RWPE1 (cell line): Measurements from ENCODE around the gene SYNGR3.

Experiments used
- CTCF ChIA-PET: fragments of 350-600 bp; sonication (Branson Sonifier 250); formaldehyde crosslinking; extraction: SDS; loops from one replicate; lab custom pipeline; 2021; lab: Yijun Ruan, JAX
- POLR2A ChIA-PET: fragments of 400-600 bp; formaldehyde crosslinking; extraction: SDS; loops from one replicate; lab custom pipeline; 2020; ENCODE audit warnings: antibody characterized with exemption; ENCODE audit not compliant: low non-redundant PET; lab: Yijun Ruan, JAX
- DNase-seq: peaks from one replicate; pipeline ENCODE4 v3.0.0; 2012; ENCODE audit warnings: low spot score
- H3K27ac ChIP-seq: fragments of 450-650 bp; 2 replicates; pipeline ENCODE4 v1.5.1; 2017
- TF ChIP-seq, protein P1 (sequence below): fragments of 450-650 bp; conservative IDR thresholded peaks from 2 replicates; pipeline ENCODE4 v1.5.1; 2017; ENCODE audit warnings: low read depth, mild to moderate bottlenecking

SYNGR3 gene

DNA sequence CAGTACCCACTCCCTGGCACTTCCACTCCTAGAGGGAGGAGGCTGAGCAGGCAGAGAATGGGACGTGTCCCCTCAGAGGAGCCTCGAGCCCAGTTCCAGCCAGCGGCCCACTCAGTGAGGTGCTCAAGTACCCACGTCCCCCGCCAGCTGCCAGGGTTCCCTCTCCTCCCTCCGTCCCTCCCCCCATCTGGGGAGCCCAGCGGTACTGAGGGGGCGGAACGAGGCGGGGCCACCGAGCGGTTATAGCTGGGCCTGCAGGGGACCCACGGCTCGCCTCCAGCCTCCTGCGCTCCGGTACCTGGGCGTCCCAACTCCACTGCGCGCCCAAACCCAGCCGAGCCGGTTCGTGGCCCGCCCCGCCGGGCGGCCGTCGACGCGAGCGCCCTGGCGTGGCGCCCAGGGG is 29.7 kb downstream of the SYNGR3 start, which contains the start of gene NPW:
TSS of gene NPW (plus strand) at position 268 of the 403 bp plus-strand sequence.
- CTCF ChIA-PET, result interaction anchor here (0.6 to 1.0 kb wide), 2 partner anchors 52 to 168 kb away, joined by 3 read pairs; no protein-coding TSS in a partner anchor

DNA sequence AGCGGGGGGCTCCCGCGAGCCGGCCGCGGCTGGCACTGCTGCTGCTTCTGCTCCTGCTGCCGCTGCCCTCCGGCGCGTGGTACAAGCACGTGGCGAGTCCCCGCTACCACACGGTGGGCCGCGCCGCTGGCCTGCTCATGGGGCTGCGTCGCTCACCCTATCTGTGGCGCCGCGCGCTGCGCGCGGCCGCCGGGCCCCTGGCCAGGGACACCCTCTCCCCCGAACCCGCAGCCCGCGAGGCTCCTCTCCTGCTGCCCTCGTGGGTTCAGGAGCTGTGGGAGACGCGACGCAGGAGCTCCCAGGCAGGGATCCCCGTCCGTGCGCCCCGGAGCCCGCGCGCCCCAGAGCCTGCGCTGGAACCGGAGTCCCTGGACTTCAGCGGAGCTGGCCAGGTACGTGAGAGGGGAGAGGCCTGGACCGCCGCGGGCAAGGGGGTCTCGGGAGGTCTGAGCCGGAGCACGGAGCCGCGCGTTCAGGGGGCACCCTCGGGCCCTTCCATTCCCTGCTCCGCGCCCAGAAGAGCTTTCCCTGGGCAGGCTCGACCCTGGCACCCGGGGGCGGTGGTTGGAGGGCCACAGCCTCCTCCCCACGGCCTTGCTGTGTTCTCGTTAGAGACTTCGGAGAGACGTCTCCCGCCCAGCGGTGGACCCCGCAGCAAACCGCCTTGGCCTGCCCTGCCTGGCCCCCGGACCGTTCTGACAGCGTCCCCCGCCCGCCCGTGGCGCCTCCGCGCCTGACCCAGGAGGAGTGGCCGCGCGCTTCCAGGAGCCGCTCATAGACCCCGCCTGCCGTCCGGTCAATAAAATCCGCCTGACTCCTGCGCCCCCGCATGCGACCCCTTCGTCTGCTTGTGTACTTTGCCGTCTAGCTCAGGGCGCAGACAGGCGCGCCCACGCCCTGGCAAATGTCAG is 30.4 kb downstream of the SYNGR3 start:
- TF ChIP-seq, protein P1, sequence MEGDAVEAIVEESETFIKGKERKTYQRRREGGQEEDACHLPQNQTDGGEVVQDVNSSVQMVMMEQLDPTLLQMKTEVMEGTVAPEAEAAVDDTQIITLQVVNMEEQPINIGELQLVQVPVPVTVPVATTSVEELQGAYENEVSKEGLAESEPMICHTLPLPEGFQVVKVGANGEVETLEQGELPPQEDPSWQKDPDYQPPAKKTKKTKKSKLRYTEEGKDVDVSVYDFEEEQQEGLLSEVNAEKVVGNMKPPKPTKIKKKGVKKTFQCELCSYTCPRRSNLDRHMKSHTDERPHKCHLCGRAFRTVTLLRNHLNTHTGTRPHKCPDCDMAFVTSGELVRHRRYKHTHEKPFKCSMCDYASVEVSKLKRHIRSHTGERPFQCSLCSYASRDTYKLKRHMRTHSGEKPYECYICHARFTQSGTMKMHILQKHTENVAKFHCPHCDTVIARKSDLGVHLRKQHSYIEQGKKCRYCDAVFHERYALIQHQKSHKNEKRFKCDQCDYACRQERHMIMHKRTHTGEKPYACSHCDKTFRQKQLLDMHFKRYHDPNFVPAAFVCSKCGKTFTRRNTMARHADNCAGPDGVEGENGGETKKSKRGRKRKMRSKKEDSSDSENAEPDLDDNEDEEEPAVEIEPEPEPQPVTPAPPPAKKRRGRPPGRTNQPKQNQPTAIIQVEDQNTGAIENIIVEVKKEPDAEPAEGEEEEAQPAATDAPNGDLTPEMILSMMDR, result no peak
- no peak overlapping the region for H3K27ac ChIP-seq
- ChIA-PET CTCF (interaction anchor here (0.6 to 1.0 kb wide), 3 partner anchors 51 to 168 kb away, joined by 3 read pairs; no protein-coding TSS in a partner anchor), POLR2A (no interaction called here)
- DNase-seq, result no peak

More for the DNA sequence above, 29.7 kb downstream of the SYNGR3 start, which contains the start of gene NPW:
- TF ChIP-seq, protein P1, result no peak
- DNase-seq, result no peak
- POLR2A ChIA-PET, result no interaction called here
- peak within 1 kb of the TSS; percentile 14; the same call in 1 of the 2 replicates for H3K27ac ChIP-seq

DNA sequence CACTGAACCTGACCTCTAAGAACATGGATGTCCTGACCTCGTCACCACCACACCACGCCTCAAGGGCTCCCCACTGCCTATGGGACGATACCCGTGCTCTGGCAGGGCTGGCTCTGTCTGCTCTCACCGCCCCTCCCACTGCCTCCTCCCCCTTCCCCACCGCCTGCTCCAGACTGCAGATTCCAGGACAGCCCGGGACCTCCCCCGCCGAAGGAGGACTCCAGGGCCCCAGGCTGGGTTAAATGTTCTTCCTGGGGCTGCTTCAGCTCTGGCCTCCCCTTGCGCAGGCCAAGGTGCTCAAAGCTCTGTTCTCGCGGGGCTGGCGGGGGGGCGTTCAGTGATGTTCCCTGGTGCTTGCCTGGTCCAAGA is 32.9 kb downstream of the SYNGR3 start:
- ChIA-PET CTCF (interaction anchor here (0.5 to 1.1 kb wide), 11 partner anchors 10 to 126 kb away, joined by 3 to 7 read pairs (median 4); partner anchors contain the start of genes GFER, NTHL1 and TSC2), POLR2A (interaction anchor here (0.6 to 1.3 kb wide), 3 partner anchors 14 to 128 kb away, joined by 3 to 7 read pairs (median 3); no protein-coding TSS in a partner anchor)
- H3K27ac ChIP-seq, result peak overlapping the region; percentile 85
- peak; percentile 20 for DNase-seq
- TF ChIP-seq, protein P1, result no peak

DNA sequence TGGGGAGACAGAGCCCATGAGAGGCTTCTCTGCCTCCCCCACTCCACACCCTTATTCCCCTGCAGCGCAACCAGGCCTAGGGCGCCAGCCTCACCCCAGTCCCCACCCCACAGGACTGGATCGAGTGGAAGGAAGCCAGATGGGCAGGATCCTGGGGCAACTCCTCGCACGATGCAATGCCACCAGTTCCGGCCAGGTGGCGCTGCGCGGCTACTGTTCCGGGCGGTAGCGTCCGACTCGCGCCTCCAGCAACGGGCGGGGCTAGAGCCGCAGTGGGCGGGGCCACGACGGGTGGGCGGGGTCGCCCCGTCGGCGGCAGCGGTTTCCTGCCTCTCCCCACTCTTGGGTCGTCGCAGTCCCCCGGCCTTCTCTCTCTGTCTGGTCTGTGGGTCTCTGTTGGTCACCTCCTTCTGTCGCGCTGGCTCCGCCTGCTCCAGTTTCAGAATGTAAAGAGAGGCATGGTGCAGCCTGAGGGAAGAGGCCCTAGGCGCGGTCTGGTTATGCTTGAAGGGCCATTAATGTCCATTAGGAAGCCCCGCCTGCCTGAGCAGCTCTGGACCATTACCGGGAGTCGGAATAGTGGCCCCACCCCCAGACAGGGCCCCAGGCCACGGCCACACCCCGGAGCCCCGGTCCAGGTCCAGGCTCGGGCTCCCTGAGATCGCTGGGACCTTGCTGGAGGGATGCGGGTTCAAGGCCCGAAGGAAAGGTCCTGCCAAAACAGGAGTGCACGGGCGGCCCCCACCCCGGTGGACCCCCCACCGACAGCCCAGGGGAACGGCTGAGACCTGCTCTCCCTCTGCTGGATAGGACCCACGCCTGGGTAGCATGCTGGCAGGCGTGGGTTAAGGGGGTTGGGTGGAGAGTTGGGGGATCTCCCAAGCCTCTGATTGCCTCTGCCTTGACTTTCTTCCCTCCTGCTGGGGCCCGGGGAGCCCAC is 33.6 kb downstream of the SYNGR3 start:
- TF ChIP-seq, protein P1, result peak; percentile 95
- DNase-seq, result peak; percentile 89
- ChIA-PET CTCF (interaction anchor here (0.6 to 1.1 kb wide), 12 partner anchors 9 to 123 kb away, joined by 3 to 7 read pairs (median 4); partner anchors contain the start of genes GFER, NTHL1 and TSC2), POLR2A (interaction anchor here (0.6 to 1.3 kb wide), 4 partner anchors 15 to 127 kb away, joined by 3 to 7 read pairs (median 3); no protein-coding TSS in a partner anchor)
- peak overlapping the region; percentile 85 for H3K27ac ChIP-seq

DNA sequence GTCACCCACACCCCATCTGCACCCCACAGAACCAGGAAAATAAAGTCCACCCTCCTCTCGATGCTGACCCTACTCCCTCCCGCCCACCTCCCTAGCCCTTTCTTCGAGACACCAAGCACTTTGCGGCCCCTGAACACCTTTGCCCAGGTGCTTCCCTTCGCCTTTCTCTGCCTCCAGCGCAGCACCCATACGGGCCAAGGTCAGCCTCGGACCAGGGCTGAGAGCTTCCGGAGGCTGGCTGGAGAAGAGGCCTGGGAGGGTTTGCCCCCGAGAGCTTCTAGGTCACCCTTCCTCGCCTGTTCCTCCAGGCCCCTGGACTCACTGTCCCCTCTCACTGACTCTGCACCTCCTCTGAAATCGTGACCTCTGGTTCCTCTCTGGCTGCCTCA is 34.3 kb downstream of the SYNGR3 start:
- no peak for DNase-seq
- TF ChIP-seq, protein P1, result no peak
- H3K27ac ChIP-seq, result peak overlapping the region; percentile 85
- ChIA-PET CTCF (interaction anchor here (0.9 kb wide), 2 partner anchors 33 to 117 kb away, joined by 3 read pairs; no protein-coding TSS in a partner anchor), POLR2A (no interaction called here)
